C4-2B (cell line): ENCODE results near the gene MLEC.

Source experiments
- ZFX ChIP-seq: fragments of 450-650 bp; IDR thresholded peaks from 2 replicates; pipeline ENCODE4 v1.6.1; 2017
- TF ChIP-seq, protein P1 (sequence below): fragments of 450-650 bp; conservative IDR thresholded peaks from 2 replicates; pipeline ENCODE4 v1.5.1; 2017; ENCODE audit warnings: mild to moderate bottlenecking

DNA sequence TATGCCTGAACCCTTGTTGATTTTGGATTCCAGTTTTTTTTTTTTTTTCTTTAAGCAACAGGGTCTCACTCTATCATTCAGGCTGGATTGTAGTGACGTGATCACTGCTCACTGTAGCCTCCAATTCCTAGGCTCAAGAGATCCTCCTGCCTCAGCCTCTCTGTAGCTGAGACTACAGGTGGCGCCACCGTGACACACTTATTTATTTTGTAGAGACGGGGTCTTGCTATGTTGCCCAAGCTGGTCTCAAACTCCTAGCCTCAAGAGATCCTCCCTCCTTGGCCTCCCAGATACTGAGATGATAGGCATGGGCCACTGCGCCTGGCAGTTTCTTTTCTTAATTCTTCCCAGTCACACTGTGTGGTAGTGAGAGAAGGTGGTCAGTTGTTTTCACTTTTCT is 63.9 kb downstream of the MLEC start:
- TF ChIP-seq, protein P1, sequence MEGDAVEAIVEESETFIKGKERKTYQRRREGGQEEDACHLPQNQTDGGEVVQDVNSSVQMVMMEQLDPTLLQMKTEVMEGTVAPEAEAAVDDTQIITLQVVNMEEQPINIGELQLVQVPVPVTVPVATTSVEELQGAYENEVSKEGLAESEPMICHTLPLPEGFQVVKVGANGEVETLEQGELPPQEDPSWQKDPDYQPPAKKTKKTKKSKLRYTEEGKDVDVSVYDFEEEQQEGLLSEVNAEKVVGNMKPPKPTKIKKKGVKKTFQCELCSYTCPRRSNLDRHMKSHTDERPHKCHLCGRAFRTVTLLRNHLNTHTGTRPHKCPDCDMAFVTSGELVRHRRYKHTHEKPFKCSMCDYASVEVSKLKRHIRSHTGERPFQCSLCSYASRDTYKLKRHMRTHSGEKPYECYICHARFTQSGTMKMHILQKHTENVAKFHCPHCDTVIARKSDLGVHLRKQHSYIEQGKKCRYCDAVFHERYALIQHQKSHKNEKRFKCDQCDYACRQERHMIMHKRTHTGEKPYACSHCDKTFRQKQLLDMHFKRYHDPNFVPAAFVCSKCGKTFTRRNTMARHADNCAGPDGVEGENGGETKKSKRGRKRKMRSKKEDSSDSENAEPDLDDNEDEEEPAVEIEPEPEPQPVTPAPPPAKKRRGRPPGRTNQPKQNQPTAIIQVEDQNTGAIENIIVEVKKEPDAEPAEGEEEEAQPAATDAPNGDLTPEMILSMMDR = no peak
- no peak for TF ChIP-seq ZFX
